ACC112 (cell line): ENCODE results near the gene DR1.

Experiments used
- H2AFZ ChIP-seq: fragments of 200-600 bp; sonication (generic); one replicate; pipeline ENCODE4 v1.6.0; 2017; ENCODE audit warnings: antibody characterized with exemption, low read length; ENCODE audit not compliant: unreplicated experiment
- H3K27ac ChIP-seq: fragments of 200-600 bp; sonication (generic); 2 replicates; pipeline ENCODE4 v1.5.1; 2014; ENCODE audit warnings: low read depth, mild to moderate bottlenecking, antibody characterized with exemption, low read length, moderate library complexity
- H3K27me3 ChIP-seq: fragments of 200-600 bp; sonication (generic); 2 replicates; pipeline ENCODE4 v1.6.1; 2014; ENCODE audit warnings: mild to moderate bottlenecking, antibody characterized with exemption, low read length, moderate library complexity, mixed read lengths; ENCODE audit not compliant: insufficient read depth
- H3K36me3 ChIP-seq: fragments of 200-600 bp; sonication (generic); 2 replicates; pipeline ENCODE4 v1.6.1; 2016; ENCODE audit warnings: mild to moderate bottlenecking, antibody characterized with exemption, low read length, moderate library complexity, mixed read lengths; ENCODE audit not compliant: insufficient read depth
- H3K4me1 ChIP-seq: fragments of 200-600 bp; sonication (generic); one replicate; pipeline ENCODE4 v1.6.1; 2016; ENCODE audit warnings: low read length, mixed read lengths; ENCODE audit not compliant: insufficient read depth, unreplicated experiment, control insufficient read depth
- H3K4me3 ChIP-seq: fragments of 200-600 bp; sonication (generic); 2 replicates; pipeline ENCODE4 v1.5.1; 2014; ENCODE audit warnings: mild to moderate bottlenecking, low read depth, low read length
- H3K79me2 ChIP-seq: fragments of 200-600 bp; sonication (generic); one replicate; pipeline ENCODE4 v1.6.0; 2016; ENCODE audit warnings: low read length; ENCODE audit not compliant: control insufficient read depth, unreplicated experiment, insufficient read depth

Gene DR1

GRCh38 chr1:93352376-93352775 is 6.7 kb downstream of the DR1 start:
- Histone ChIP-seq H3K36me3 (peaks cover 13% of the 10 kb centered on the region), H3K27me3 (no peaks in the 10 kb centered on the region), H2AFZ (no peak overlapping the region), H3K4me1 (peaks cover 21% of the 10 kb centered on the region), H3K27ac (no peak overlapping the region), H3K4me3 (no peak overlapping the region), H3K79me2 (peaks cover 91% of the 10 kb centered on the region)

- Histone ChIP-seq H2AFZ (no peak overlapping the region), H3K4me1 (peaks cover 23% of the 10 kb centered on the region), H3K4me3 (0 out of 2 replicates have a peak overlapping the region, but pooled peaks have one; percentile 3), H3K79me2 (peaks cover 91% of the 10 kb centered on the region), H3K36me3 (peaks cover 21% of the 10 kb centered on the region), H3K27me3 (no peaks in the 10 kb centered on the region), H3K27ac (peak overlapping the region; percentile 24)
These were observed 7.6 kb downstream of the DR1 start for GRCh38 chr1:93353286-93353685.

GRCh38 chr1:93354749-93355148 is 9.0 kb downstream of the DR1 start:
- Histone ChIP-seq H3K4me3 (no peak overlapping the region), H3K79me2 (peaks cover 91% of the 10 kb centered on the region), H3K27me3 (no peaks in the 10 kb centered on the region), H3K36me3 (peaks cover 27% of the 10 kb centered on the region), H2AFZ (no peak overlapping the region), H3K4me1 (peaks cover 28% of the 10 kb centered on the region), H3K27ac (no peak overlapping the region)

- peaks cover 33% of the 10 kb centered on the region for H3K36me3 ChIP-seq
- H3K4me1 ChIP-seq, result peaks cover 29% of the 10 kb centered on the region
- no peak overlapping the region for H2AFZ ChIP-seq
- no peak overlapping the region for H3K4me3 ChIP-seq
- no peak overlapping the region for H3K27ac ChIP-seq
- peaks cover 86% of the 10 kb centered on the region for H3K79me2 ChIP-seq
- H3K27me3 ChIP-seq, result no peaks in the 10 kb centered on the region
These were observed 11.5 kb downstream of the DR1 start for GRCh38 chr1:93357242-93357641.

- Histone ChIP-seq H3K4me3 (no peak overlapping the region), H3K27me3 (no peaks in the 10 kb centered on the region), H3K27ac (no peak overlapping the region), H3K79me2 (peaks cover 77% of the 10 kb centered on the region), H3K4me1 (peaks cover 20% of the 10 kb centered on the region), H3K36me3 (peaks cover 39% of the 10 kb centered on the region), H2AFZ (no peak overlapping the region)
These were observed 12.6 kb downstream of the DR1 start for GRCh38 chr1:93358293-93358692.

- Histone ChIP-seq H3K4me1 (peaks cover 17% of the 10 kb centered on the region), H3K36me3 (peaks cover 49% of the 10 kb centered on the region), H3K79me2 (peaks cover 69% of the 10 kb centered on the region), H3K4me3 (no peak overlapping the region), H3K27me3 (no peaks in the 10 kb centered on the region), H2AFZ (no peak overlapping the region), H3K27ac (no peak overlapping the region)
These were observed 14.4 kb downstream of the DR1 start for GRCh38 chr1:93360111-93360510.

GRCh38 chr1:93362237-93362636 is 16.5 kb downstream of the DR1 start:
- Histone ChIP-seq H3K36me3 (peaks cover 43% of the 10 kb centered on the region), H2AFZ (no peak overlapping the region), H3K27ac (no peak overlapping the region), H3K27me3 (no peaks in the 10 kb centered on the region), H3K4me3 (no peak overlapping the region), H3K79me2 (peaks cover 57% of the 10 kb centered on the region), H3K4me1 (peaks cover 17% of the 10 kb centered on the region)

- H3K4me1 ChIP-seq, result peaks cover 9% of the 10 kb centered on the region
- no peak overlapping the region for H3K4me3 ChIP-seq
- no peak overlapping the region for H3K27ac ChIP-seq
- H3K79me2 ChIP-seq, result peaks cover 28% of the 10 kb centered on the region
- no peaks in the 10 kb centered on the region for H3K27me3 ChIP-seq
- H2AFZ ChIP-seq, result no peak overlapping the region
- peaks cover 37% of the 10 kb centered on the region for H3K36me3 ChIP-seq
These were observed 20.1 kb downstream of the DR1 start for GRCh38 chr1:93365813-93366212.

- Histone ChIP-seq H3K36me3 (peaks cover 26% of the 10 kb centered on the region; the same call in 1 of the 2 replicates), H3K27ac (no peak overlapping the region), H3K27me3 (no peaks in the 10 kb centered on the region), H2AFZ (no peak overlapping the region), H3K79me2 (peaks cover 8% of the 10 kb centered on the region), H3K4me1 (no peaks in the 10 kb centered on the region), H3K4me3 (no peak overlapping the region)
These were observed 24.0 kb downstream of the DR1 start for GRCh38 chr1:93369734-93370133.

- Histone ChIP-seq H2AFZ (no peak overlapping the region), H3K4me1 (no peaks in the 10 kb centered on the region), H3K4me3 (no peak overlapping the region), H3K79me2 (no peaks in the 10 kb centered on the region), H3K27me3 (no peaks in the 10 kb centered on the region), H3K27ac (no peak overlapping the region), H3K36me3 (peaks cover 12% of the 10 kb centered on the region; the same call in 1 of the 2 replicates)
These were observed 28.8 kb downstream of the DR1 start for GRCh38 chr1:93374334-93375106.

GRCh38 chr1:93384656-93385055 is 38.9 kb downstream of the DR1 start:
- no peaks in the 10 kb centered on the region for H3K27me3 ChIP-seq
- H3K79me2 ChIP-seq, result no peaks in the 10 kb centered on the region
- no peaks in the 10 kb centered on the region for H3K4me1 ChIP-seq
- H3K27ac ChIP-seq, result no peak overlapping the region
- no peak overlapping the region for H3K4me3 ChIP-seq
- H2AFZ ChIP-seq, result no peak overlapping the region
- H3K36me3 ChIP-seq, result no peaks in the 10 kb centered on the region
